Activated CD4-positive, alpha-beta T cell treated with anti-CD3 and anti-CD28 coated beads, Interleukin-2, amount 10 ng/mL, durations not matched to agents 24 days and 14 days (primary cell): Measurements from ENCODE around the gene OMA1. TPM values are rescaled to one million over a fixed set of nuclear protein-coding genes. Genes with fewer than 3 reads are reported as not detected.

Experiments
- DNase-seq: peaks from one replicate; pipeline ENCODE4 v3.0.0; 2022
- H3K27ac Mint-ChIP-seq: one replicate; pipeline ENCODE4 v1.8.0; 2022; ENCODE audit warnings: mild to moderate bottlenecking, mixed read lengths
- H3K27me3 Mint-ChIP-seq: one replicate; pipeline ENCODE4 v1.8.0; 2022; ENCODE audit warnings: mixed read lengths
- H3K36me3 Mint-ChIP-seq: one replicate; pipeline ENCODE4 v1.8.0; 2022; ENCODE audit warnings: low read depth, mild to moderate bottlenecking, mixed read lengths
- H3K4me1 Mint-ChIP-seq: one replicate; pipeline ENCODE4 v1.8.0; 2021; ENCODE audit warnings: mixed read lengths
- H3K4me3 Mint-ChIP-seq: one replicate; pipeline ENCODE4 v1.8.0; 2022; ENCODE audit warnings: mild to moderate bottlenecking, moderate library complexity, mixed read lengths
- H3K9me3 Mint-ChIP-seq: one replicate; pipeline ENCODE4 v1.8.0; 2021; ENCODE audit warnings: mixed read lengths
- intact Hi-C: fragments of 100-400 bp; cut with micrococcal nuclease; formaldehyde crosslinking; loops from one replicate; pipeline ENCODE4 v1.15.1; 2023
- total RNA-seq: library from RNA; stranded (reverse); gene quantifications from 2 replicates; pipeline ENCODE4 v1.2.3, GENCODE V29; 2022

The OMA1 gene
- total RNA-seq, 1 donor from 2014 or later, result 10.6 TPM

GRCh38 chr1:58451560-58452191, 94.8 kb downstream of the OMA1 start:
- no peak for DNase-seq
- H3K36me3 Mint-ChIP-seq, result no peaks in the 10 kb centered on the region
- intact Hi-C loops, result no loop called here
- no peak overlapping the region for H3K27ac Mint-ChIP-seq
- no peaks in the 10 kb centered on the region for H3K27me3 Mint-ChIP-seq
- no peaks in the 10 kb centered on the region for H3K9me3 Mint-ChIP-seq
- no peaks in the 10 kb centered on the region for H3K4me1 Mint-ChIP-seq
- no peak overlapping the region for H3K4me3 Mint-ChIP-seq

- Mint-ChIP-seq H3K4me3 (no peak overlapping the region), H3K27me3 (no peaks in the 10 kb centered on the region), H3K27ac (no peak overlapping the region), H3K4me1 (no peaks in the 10 kb centered on the region), H3K9me3 (no peaks in the 10 kb centered on the region), H3K36me3 (no peaks in the 10 kb centered on the region)
- intact Hi-C loops, result no loop called here
- no peak for DNase-seq
Observed at GRCh38 chr1:58447886-58448285, 98.6 kb downstream of the OMA1 start.

DNA sequence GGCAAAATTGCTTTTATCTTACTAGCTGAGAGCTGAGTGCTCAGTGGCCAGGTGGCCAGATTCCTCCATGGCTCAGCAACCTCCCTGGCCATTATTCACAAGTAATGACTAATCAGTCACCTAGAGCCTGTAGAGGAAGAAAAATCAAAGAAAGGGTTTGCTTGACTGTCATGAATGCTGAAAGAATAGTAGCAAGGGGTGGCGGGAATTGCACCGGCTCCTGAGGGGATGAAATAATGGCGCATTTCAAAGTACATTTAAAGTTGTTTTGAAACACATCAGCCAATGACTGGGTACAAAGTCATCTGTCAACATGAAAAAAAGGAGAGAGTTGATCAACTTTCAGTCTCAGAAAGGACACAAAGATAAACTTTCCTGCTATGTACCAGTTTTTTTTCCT, 99.5 kb downstream of the OMA1 start:
- H3K27ac Mint-ChIP-seq, result no peak overlapping the region
- no peak overlapping the region for H3K4me3 Mint-ChIP-seq
- H3K36me3 Mint-ChIP-seq, result no peaks in the 10 kb centered on the region
- DNase-seq, result no peak
- no peaks in the 10 kb centered on the region for H3K27me3 Mint-ChIP-seq
- H3K9me3 Mint-ChIP-seq, result no peaks in the 10 kb centered on the region
- H3K4me1 Mint-ChIP-seq, result no peaks in the 10 kb centered on the region
- intact Hi-C loops, result no loop called here

DNA sequence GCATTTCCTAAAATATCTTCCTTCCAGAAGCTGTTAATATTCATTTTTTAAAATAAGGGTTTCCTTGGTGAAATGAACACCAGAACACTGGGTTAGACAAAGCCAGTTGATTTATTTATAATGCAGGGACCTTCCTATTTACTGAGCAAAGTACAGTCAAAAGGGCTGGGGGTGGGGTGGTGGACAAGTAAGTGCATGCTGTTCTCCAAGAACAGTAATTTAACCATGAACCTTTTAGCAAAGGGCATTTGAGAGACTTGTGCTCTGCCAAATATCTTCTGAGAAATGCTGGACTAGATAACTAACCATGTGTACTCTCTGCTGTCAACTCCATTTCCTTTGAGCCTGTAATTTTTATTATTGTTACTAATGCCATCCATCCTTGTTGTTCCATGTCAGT, 100.2 kb downstream of the OMA1 start:
- no peak overlapping the region for H3K27ac Mint-ChIP-seq
- no peaks in the 10 kb centered on the region for H3K27me3 Mint-ChIP-seq

DNA sequence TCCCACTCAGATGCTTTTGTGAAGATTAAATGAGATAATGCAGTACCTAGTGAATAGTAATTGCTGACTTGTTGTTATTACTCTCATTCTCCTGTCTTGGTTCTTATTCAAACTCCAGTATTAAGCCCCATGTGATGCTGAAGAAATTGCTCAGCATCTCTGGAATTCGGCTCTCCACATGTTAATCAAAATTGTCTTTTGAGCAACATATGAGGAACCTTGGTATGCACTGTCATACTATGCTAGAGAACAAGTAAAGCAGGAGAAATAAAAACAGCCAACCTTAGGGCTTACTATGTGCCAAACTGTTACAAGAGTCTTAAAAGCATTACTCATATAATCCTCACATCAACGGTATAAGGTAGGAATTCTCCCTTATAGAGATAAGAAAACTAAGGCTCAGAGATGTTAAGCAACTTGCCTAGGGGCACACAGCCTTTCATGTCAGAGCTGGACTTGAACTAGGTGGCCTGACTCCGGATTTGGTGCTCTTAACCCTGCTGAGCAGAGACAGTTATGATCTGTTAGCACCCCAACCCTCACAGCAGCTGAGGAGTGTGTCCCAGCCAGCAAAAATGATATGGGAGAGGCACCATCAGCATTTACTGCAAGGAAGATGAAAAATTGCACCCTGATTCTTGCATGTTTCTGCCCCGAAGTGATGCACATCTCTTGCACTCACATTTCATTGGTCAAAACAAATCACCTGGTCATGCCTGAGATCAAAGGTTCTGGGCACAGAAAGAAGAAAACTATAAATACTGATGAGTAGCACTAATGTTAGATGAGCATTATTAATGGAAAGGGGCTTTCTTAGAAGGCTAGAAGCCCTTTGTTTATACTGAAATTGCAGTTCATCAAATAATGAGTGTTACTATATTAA, 102.3 kb downstream of the OMA1 start:
- intact Hi-C loops, result no loop called here
- H3K36me3 Mint-ChIP-seq, result no peaks in the 10 kb centered on the region
- no peaks in the 10 kb centered on the region for H3K9me3 Mint-ChIP-seq
- no peak overlapping the region for H3K27ac Mint-ChIP-seq
- no peaks in the 10 kb centered on the region for H3K27me3 Mint-ChIP-seq
- no peaks in the 10 kb centered on the region for H3K4me1 Mint-ChIP-seq
- no peak overlapping the region for H3K4me3 Mint-ChIP-seq
- DNase-seq, result no peak

More for the DNA sequence above, 100.2 kb downstream of the OMA1 start:
- intact Hi-C loops, result no loop called here
- Mint-ChIP-seq H3K4me1 (no peaks in the 10 kb centered on the region), H3K4me3 (no peak overlapping the region), H3K9me3 (no peaks in the 10 kb centered on the region), H3K36me3 (no peaks in the 10 kb centered on the region)
- DNase-seq, result no peak

GRCh38 chr1:58442114-58442513, 104.4 kb downstream of the OMA1 start:
- Mint-ChIP-seq H3K4me3 (no peak overlapping the region), H3K27ac (no peak overlapping the region), H3K9me3 (no peaks in the 10 kb centered on the region), H3K36me3 (no peaks in the 10 kb centered on the region), H3K4me1 (no peaks in the 10 kb centered on the region), H3K27me3 (no peaks in the 10 kb centered on the region)
- intact Hi-C loops, result no loop called here
- DNase-seq, result no peak

DNA sequence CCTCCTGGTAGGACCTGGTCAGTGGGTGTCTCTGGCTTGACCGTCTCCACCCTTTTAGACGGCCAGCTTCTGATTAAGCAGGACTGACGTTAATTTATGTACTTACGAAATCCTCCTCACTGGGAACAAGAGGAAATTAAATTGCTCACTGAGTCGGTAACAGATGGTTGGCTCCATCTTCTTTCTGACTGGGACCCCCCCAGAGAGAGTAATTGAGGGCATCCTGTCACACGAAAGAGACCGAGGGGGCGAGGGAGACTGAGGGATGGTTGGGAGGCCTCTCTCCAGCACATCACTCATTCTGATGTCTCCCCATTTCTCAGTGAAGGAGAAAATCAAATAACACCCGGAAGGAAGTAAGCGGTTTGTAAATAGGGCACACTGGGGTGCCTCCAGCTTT, 104.8 kb downstream of the OMA1 start:
- no peaks in the 10 kb centered on the region for H3K27me3 Mint-ChIP-seq
- no peaks in the 10 kb centered on the region for H3K36me3 Mint-ChIP-seq
- no peaks in the 10 kb centered on the region for H3K9me3 Mint-ChIP-seq
- no peak overlapping the region for H3K4me3 Mint-ChIP-seq
- H3K4me1 Mint-ChIP-seq, result no peaks in the 10 kb centered on the region
- intact Hi-C loops, result no loop called here
- no peak overlapping the region for H3K27ac Mint-ChIP-seq
- DNase-seq, result no peak

DNA sequence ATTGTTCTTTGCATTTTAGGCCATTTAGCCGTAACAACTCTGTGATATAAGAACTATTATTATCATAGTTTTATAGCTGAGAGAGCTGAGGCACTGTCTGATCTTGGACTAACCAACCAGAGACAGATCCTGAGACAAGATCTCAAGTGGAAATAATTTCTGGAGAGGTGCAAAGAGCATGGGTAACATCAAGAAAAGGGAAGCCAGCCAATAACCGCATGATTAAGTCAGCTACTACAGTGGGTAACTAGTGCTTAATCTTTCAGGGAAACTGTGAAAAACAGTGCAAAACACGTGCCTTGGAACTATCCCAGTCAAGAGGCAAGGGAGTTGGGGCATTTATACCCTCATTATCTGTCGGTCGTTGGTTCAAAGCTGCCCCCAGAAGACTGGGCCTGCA, 105.8 kb downstream of the OMA1 start:
- Mint-ChIP-seq H3K9me3 (no peaks in the 10 kb centered on the region), H3K27ac (no peak overlapping the region)
- intact Hi-C loops, result no loop called here

GRCh38 chr1:58439946-58440345, 106.6 kb downstream of the OMA1 start:
- no peaks in the 10 kb centered on the region for H3K27me3 Mint-ChIP-seq
- no peak overlapping the region for H3K27ac Mint-ChIP-seq
- intact Hi-C loops, result no loop called here
- no peak overlapping the region for H3K4me3 Mint-ChIP-seq
- no peaks in the 10 kb centered on the region for H3K9me3 Mint-ChIP-seq
- DNase-seq, result no peak
- H3K4me1 Mint-ChIP-seq, result no peaks in the 10 kb centered on the region
- no peaks in the 10 kb centered on the region for H3K36me3 Mint-ChIP-seq

More for the DNA sequence above, 105.8 kb downstream of the OMA1 start:
- no peaks in the 10 kb centered on the region for H3K36me3 Mint-ChIP-seq
- no peak overlapping the region for H3K4me3 Mint-ChIP-seq
- DNase-seq, result no peak
- H3K27me3 Mint-ChIP-seq, result no peaks in the 10 kb centered on the region
- no peaks in the 10 kb centered on the region for H3K4me1 Mint-ChIP-seq

GRCh38 chr1:58438468-58438867, 108.1 kb downstream of the OMA1 start:
- DNase-seq, result no peak
- H3K27ac Mint-ChIP-seq, result no peak overlapping the region
- no peaks in the 10 kb centered on the region for H3K4me1 Mint-ChIP-seq
- H3K27me3 Mint-ChIP-seq, result no peaks in the 10 kb centered on the region
- H3K9me3 Mint-ChIP-seq, result no peaks in the 10 kb centered on the region
- H3K36me3 Mint-ChIP-seq, result no peaks in the 10 kb centered on the region
- no peak overlapping the region for H3K4me3 Mint-ChIP-seq
- intact Hi-C loops, result no loop called here

DNA sequence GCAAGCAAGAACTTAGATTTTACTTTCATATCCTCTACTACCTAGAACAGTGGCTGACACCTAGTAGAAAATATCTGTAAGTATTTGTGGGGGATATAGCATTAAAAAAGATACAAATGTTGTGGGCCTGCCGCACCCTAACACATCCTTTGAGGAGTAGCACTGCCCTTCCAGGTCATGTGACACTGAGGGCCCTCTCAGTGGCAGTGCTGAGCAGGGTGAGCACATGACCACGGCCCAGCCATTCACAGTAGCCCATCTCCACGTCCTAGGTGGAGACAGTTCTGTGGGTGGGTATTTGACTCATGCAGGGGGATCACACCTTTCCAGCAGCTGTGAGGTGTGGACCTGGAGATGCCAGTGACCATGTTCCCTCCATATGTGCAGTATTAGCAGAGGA, 108.9 kb downstream of the OMA1 start:
- Mint-ChIP-seq H3K27ac (no peak overlapping the region), H3K9me3 (no peaks in the 10 kb centered on the region), H3K27me3 (no peaks in the 10 kb centered on the region), H3K36me3 (no peaks in the 10 kb centered on the region), H3K4me3 (no peak overlapping the region), H3K4me1 (no peaks in the 10 kb centered on the region)
- intact Hi-C loops, result no loop called here
- DNase-seq, result no peak

DNA sequence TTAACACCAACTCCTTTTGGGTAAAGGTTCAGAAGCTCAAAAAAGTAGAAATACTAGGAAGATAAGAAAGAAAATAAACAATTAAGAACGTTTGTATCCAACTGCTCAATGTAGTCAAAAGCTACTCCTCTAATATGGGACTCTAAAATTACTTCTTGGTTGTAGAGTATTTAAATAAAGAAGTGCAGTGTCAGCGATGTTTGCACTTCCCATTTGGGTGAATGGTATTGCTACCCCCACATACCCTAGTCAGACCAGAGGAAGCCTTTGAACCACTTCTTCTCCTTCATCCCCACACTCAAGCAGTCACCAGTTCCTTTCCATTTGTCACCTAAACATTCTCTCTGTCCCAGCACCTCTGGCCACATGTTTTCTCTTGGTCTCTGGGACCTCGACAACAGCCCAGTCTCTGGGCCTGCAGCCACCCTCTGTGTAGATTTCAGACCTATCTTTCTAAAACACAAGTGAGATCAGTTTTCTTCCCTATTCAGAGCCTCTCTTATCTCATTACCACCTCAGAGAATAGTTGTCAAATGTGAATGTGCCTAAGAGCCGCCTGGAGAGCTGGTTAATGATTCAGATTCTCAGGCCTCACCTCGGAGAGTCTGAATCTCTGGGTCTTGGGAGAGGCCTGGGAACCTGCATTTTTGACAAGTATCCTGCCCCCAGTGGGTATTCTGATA, 109.8 kb downstream of the OMA1 start:
- no peaks in the 10 kb centered on the region for H3K4me1 Mint-ChIP-seq
- H3K4me3 Mint-ChIP-seq, result no peak overlapping the region
- intact Hi-C loops, result no loop called here
- H3K27me3 Mint-ChIP-seq, result no peaks in the 10 kb centered on the region
- no peaks in the 10 kb centered on the region for H3K36me3 Mint-ChIP-seq
- H3K27ac Mint-ChIP-seq, result no peak overlapping the region
- no peak for DNase-seq
- H3K9me3 Mint-ChIP-seq, result no peaks in the 10 kb centered on the region

DNA sequence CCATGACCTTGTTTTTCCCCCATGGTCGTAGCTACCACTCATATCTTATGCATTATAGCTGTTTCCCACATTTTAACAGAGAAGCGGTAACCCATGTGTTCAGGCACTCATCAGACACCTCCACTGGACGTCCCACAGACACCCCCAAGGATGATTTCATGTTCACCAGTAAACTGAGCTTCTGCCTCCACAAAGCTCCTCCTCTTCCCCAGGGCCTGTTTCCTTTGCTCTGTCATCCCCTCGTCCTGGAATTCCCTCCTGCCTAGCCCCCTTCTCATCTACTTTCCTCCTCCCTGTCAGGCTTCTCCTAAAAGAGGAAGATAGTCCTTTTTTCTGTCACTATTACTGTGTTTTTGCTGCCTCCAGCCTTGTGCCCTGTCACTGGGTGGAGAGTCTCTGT, 111.2 kb downstream of the OMA1 start:
- no peaks in the 10 kb centered on the region for H3K27me3 Mint-ChIP-seq
- no peaks in the 10 kb centered on the region for H3K4me1 Mint-ChIP-seq
- no peak overlapping the region for H3K27ac Mint-ChIP-seq
- H3K36me3 Mint-ChIP-seq, result no peaks in the 10 kb centered on the region
- no peak for DNase-seq
- intact Hi-C loops, result no loop called here
- H3K9me3 Mint-ChIP-seq, result no peaks in the 10 kb centered on the region
- no peak overlapping the region for H3K4me3 Mint-ChIP-seq

GRCh38 chr1:58434607-58435006, 111.9 kb downstream of the OMA1 start:
- no peaks in the 10 kb centered on the region for H3K9me3 Mint-ChIP-seq
- no peaks in the 10 kb centered on the region for H3K27me3 Mint-ChIP-seq
- intact Hi-C loops, result no loop called here
- H3K36me3 Mint-ChIP-seq, result no peaks in the 10 kb centered on the region
- DNase-seq, result no peak
- no peak overlapping the region for H3K27ac Mint-ChIP-seq
- no peak overlapping the region for H3K4me3 Mint-ChIP-seq
- no peaks in the 10 kb centered on the region for H3K4me1 Mint-ChIP-seq
